CD4-positive, alpha-beta T cell treated with Interleukin-6 at 100 ng/mL for 8 hours (primary cell): Measurements from ENCODE around the gene ANKRD39.
"Not testable (repeated sequence)": the region's sequence is repeated elsewhere in the genome, so short reads cannot be mapped to it uniquely, and the experiment has no call there.

ENCODE experiments used
- DNase-seq: peaks from one replicate; pipeline ENCODE4 v3.0.0-alpha.2; 2020; ENCODE audit warnings: mixed read lengths, low spot score

Gene ANKRD39

DNA sequence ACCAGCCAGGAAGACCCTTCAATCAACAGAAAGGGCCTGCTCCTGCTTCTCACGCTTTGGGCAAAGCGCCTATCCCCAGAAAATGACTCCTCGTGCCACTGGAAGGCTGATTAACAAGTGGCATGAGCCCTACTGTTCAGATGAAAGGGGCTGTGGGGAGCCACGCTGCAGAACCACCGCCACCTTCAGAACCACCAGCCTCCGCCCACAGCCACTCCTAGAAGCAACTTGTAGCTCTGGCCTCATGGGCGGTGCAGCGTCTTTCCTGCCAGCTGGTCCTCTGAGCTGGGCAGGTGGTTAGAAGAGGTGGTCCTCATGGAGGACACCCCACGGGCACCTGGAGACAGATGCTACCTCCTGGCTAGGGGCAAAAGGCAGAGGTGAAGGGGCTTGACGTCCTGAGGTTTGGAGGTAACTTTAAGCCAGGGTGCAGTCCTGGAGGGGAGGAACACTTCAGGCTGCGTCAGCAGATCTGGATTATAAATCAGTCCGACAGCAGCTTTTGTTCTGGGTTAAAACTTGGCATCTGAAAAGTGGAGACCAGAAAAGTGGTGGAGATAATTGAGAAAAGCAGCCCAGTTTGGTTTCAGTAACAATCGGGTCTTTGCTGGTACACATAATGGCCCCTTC is 12.9 kb upstream of the ANKRD39 start:
- peak; percentile 67 for DNase-seq

GRCh38 chr2:96869822-96870625 is 12.2 kb upstream of the ANKRD39 start, which contains the start of gene SEMA4C:
TSS of gene SEMA4C (minus strand) at chr2:96870080. CDS start at chr2:96867886, 2,194 bp downstream.
- peak; percentile 46 for DNase-seq

GRCh38 chr2:96869281-96869821 is 11.5 kb upstream of the ANKRD39 start:
- no peak for DNase-seq

GRCh38 chr2:96868555-96869280 is 10.9 kb upstream of the ANKRD39 start:
- peak; percentile 57 for DNase-seq

DNA sequence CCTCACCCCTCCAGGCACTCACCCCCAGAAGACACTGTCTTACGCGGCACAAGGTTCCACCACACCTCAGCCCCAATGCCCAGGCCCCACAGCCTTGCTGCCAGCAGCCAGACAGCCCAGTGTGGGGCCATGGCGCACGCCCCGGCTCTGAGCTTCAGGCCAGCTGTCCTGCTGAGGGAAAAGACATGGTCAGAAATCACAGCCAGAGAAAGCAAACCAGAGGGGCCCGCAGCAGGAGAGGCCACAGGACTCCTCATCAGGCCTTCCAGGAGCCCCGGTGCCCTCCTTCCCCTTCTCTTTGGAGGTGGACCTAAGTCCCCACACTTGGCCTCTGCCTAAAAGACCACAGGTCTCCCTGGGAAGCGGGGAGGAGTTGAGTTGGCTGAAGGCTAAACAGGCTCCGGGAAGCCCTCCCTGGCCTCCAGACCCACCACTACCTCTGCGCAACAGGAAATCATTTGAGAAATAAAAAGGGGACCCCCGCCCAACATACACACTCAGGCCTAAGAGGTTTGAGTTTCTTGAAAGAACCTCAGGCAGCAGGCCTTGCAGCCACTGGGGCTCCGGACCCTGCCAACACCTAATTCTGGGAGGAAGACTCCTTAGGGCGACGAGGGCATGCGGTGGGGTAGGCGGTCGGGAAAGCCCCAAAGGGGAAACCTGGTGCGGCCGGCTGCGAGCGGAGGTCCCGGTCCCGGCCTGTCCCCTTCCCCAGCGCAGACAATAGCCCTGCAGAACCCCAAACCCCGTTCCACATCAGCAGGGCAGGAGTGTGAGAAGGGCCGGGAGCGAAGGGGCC is 10.1 kb upstream of the ANKRD39 start:
- DNase-seq: no peak

DNA sequence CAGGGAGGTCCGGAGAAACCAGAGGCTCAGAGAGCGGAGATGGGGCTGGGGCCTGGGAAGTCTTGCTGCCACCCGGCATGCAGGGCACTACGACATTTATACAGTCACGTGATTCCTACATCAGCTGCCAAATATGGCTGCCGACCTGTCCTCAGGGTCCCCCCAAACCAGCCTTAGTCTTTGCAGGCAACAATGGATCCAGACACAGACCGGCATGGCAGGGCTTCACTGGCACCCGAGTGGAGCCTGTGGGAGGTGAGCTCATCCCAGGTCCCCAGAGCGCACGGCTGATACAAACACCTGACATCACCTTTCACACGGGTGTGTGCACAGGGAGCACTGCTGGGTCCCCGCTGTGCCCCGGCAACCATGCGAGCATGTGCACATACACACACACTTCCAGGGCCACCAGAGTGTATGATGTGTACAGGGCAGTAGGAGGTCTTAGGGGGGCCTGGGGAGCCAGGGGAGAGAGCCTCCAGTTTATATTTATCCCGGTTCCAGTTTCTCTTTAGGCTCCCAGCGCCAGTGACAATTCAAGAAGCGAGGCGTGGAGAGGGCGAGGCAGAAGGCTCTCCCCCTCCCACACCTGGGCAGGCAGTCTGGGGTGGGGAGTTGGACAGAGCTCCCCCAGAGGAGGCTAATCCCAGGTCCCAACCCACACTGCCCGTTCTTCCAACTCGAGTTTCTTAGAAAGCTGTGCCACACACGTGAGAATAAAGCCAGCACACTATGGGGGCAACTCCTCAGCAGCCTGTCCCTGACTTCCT is 9.4 kb upstream of the ANKRD39 start:
- DNase-seq: no peak

- no peak for DNase-seq
These were observed 8.8 kb upstream of the ANKRD39 start for GRCh38 chr2:96866586-96866985.

DNA sequence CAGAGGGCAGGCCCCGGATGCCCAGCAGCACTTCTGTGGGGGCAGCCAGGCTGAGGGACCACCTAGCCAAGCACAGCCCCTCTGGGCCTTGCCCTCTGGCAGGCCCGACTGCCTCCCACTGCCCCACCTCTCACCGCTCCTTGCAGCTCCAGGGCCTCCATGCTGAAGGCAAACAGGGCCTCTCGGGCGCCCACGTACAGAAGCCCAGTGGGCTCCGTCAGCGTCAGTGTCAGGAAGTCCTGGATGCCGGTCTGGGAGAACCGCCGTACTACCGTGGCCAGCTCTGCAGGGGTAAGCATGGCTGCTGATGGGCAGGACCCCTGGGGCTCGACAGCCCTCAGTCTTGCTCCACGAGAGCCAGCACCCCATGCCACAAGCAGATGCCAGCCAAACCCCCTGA is 8.3 kb upstream of the ANKRD39 start:
- no peak for DNase-seq

DNA sequence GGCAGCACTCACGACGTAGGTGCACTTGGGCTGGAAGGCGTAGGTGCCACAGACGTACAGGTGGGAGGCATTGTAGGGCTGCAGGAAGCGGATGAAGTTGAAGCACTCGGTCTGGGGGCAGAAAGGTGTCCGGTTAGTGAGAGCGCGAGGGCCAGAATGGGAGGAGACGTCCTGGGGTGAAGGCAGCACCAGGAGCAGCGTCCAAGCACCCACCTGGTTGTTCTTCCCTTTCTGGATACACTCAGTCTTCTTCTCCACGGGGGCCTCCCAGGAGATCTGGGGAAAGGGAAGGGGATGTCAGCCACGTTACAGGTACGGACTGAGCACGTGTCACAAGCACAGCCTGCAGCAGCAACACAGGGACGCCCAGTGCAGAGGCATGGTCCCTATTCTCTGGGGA is 7.8 kb upstream of the ANKRD39 start:
- DNase-seq: no peak

DNA sequence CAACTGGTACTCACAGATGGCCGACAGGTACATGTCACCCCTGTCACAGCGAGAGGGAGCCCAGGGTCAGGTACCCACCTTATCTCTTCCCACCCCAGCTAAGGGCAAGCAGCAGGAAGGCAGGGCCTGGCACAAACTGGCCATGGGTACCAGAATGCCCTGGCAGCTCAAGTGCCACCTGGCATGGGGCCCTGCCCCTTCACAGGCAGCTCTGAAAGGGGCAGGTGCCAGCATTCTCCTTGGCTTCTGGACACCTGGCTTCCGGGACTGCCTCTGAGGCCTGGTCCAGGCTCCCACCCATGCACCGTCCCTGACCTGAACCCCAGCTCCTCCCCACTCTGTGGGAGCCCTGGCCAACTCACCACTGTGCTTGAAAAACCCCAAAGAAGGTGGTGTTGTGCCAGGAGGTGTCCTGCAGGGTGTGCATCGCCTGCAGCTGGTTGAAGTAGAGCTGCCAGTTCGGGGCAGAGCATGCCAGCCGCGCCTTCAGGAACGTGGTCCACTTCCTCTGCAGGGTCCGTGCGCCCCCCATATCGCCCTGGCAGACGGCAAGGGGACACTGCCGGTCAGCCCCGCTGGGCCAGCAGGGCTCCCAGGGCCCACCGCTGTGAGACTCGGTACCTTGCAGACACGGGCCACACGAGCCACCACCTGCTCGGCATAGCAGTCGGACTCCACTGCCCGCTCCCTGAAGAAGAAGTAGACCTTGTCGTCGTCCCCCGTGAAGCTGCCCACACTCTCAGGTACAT is 6.7 kb upstream of the ANKRD39 start:
- no peak for DNase-seq

GRCh38 chr2:96863575-96864342 is 5.9 kb upstream of the ANKRD39 start:
- DNase-seq: no peak

DNA sequence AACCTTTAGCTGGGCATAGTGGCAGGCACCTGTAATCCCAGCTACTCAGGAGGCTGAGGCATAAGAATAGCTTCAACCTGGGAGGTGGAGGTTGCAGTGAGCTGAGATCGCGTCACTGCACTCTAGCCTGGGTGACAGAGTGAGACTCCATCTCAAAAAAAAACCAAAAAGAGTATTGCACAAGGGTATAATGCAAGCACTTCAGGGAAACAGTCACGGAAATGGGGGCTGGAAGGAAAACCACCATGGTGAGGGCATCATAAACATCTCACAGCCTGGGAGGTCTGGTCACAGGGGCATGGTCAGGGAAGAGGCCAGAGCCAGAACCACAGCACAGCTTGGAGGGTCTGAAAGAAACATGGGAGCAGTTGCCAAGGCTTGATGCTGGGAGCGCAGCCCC is 5.2 kb upstream of the ANKRD39 start:
- DNase-seq: not testable (repeated sequence)

DNA sequence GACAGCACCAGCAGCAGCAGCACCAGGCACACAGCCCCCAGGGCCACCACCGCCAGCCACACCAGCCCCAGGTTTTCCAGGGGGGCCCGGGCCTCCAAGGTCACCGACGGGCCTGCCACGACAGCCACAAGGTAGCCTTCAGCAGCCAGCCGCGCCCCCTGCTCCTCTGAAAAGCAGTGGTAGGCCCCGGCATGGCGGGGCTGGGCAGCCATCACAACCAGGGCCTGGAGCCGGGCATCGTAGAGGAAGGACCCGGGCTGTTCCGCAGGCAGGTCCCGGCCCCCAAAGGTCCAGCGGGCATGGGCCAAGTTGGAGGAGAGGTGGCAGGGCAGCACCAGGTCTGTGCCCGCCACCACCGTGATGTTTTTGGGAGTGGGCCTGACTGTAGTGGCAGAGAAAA is 3.3 kb upstream of the ANKRD39 start:
- DNase-seq: no peak

DNA sequence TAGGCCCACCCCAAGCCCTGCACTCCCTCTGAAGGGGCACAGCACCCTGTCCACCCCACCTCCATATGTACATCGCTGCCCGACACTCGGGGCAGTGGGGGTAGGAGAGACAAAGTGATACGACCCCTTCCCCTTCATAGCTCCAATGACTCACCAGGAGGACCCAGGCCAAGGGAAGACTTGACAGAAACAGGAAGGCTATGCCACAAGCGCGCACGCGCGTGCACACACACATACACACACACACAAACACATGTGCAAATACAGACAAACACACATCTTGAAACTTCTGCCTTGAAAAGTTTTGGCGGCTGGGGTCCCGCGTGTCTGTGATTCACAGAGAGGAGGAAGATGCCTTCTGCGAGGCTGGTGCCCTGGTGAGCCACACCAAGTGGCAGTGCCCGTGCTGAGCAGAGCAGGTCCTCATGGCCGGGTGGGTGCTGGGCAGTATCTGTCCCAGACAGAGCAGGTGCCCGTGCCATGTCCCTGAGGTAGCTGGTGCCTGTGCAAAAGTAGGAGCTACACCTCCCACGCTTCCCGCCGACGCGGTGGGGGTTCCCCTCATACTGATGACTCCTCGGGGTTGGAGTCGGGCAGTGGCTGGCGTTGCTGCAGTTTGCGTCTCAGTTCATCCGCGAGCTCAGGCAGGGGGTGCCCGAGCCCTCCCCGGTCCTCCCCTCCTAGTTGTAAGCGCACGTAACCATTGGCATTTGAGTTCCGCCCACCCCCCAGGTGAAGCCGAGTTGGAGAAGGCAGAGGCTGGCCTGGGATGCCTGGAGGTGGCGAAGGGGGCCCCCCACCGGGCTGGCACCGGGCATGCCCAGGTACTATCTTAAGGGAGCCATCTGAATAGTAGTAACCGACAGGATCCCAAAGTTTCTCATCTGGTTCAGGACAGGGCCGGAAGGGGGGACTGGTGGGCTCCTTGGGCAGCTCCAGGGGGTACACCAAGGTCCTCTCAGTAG is 2.5 kb upstream of the ANKRD39 start:
- DNase-seq: no peak

DNA sequence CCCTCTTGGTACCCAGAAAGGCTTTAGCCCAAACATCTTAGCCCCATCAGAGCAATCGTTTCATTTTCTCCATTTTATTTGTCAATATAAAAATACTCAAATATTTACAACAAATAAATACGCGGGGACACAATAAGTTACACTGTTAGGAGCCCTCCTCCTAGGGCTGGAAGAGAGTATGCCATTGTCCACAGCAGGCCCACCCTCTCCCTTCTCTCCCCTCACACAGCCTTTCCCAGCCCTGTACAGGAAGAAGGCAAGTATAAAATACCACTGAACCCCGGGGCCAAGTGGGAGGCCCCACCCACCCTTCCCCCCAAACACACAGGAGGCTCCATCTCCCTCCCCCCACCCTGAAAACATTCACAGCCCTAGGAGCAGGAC is 1.9 kb upstream of the ANKRD39 start:
- DNase-seq: no peak

DNA sequence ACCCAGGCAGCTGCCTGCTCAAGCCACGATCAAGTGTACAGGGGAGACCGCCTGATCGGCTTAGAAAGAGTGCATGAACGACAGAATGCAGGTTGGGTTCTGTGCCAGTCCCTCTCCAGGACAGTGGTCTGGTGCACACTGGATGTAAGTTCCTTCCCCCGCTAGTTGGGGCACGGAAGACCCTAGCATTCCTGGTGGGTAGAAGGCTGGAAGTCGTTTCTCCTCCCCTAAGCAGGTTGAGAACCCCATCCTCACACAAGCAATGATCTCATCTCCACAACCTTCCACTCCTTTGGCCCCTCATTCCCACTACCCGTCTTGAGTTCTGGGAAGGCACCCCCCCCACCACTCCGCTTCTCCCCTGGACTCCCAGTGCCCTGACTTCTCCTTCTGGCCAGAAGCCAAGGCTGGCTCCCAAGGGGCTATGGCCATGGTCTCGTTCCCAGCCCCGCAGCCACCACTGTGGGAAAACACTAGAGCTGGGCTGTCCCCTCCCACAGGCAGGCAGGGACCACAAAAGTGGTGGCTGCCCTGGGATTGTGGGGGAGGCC is 1.4 kb upstream of the ANKRD39 start:
- no peak for DNase-seq

GRCh38 chr2:96856776-96857666 is 795 bp downstream of the ANKRD39 start:
- peak; percentile 32 for DNase-seq
